Measurements from ENCODE around the gene SASS6.

GRCh38 chr1:100101564-100101963 lies 31.2 kb downstream of the SASS6 start:
- TF ChIP-seq, protein P1, sequence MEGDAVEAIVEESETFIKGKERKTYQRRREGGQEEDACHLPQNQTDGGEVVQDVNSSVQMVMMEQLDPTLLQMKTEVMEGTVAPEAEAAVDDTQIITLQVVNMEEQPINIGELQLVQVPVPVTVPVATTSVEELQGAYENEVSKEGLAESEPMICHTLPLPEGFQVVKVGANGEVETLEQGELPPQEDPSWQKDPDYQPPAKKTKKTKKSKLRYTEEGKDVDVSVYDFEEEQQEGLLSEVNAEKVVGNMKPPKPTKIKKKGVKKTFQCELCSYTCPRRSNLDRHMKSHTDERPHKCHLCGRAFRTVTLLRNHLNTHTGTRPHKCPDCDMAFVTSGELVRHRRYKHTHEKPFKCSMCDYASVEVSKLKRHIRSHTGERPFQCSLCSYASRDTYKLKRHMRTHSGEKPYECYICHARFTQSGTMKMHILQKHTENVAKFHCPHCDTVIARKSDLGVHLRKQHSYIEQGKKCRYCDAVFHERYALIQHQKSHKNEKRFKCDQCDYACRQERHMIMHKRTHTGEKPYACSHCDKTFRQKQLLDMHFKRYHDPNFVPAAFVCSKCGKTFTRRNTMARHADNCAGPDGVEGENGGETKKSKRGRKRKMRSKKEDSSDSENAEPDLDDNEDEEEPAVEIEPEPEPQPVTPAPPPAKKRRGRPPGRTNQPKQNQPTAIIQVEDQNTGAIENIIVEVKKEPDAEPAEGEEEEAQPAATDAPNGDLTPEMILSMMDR (optimal IDR thresholded peaks at IDR 0.05 in 1 of 3, IDR thresholded peaks at IDR 0.05 in 1 of 3, conservative IDR thresholded peaks at IDR 0.05 in 1 of 3; ENCODE audit: extremely low read depth in 1 of 3, insufficient read depth in 2 of 3, low read length in 3 of 3) = no peak
- no peak for TF ChIP-seq EZH2 (IDR thresholded peaks at IDR 0.05; ENCODE audit: low read length)

All from keratinocyte (primary cell).